NCI-H146 treated with DMSO at 0.1 percent for 48 hours (cell line): ENCODE measurements around the gene RANBP2.

Experiments used
- DNase-seq: peaks from one replicate; lab custom pipeline; 2025; ENCODE audit not compliant: unreplicated experiment; lab: John Stamatoyannopoulos, UW

The RANBP2 gene

DNA sequence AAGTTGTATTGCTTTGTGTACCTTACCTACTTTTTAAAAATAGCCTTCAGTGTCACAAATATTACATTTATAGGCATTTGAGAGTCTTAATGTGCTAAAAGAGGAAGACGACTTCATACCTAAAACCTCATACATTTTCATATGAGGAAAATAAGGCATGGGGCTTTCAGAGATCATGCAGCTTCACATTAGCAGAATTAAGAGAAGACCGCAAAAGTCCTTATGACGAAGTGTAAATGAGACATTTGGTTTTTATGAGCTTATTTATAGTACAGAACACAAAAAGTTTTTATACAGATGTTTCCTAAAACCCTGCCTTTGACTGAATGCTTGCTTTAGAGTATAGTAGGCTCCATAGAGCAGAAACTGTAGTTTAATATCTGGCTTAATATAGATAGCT lies 57.2 kb downstream of the RANBP2 start:
- DNase-seq: no peak

DNA sequence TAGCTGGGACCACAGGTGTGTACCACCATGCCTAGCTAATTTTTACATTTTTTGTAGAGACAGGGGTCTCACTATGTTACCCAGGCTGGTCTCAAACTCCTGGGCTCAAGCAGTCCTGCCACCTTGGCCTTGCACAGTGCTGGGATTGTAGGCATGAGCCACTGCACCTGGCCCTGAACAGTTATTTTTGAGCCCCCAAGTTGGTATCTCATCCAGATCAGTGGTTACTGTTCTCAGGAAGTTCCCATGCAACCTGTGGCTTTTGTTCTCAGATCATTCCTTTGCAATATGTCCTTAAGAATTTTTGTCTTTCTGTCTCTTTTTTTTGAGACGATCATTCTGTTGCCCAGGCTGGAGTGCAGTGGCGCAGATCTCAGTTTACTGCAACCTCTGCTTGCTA lies 59.6 kb downstream of the RANBP2 start:
- DNase-seq: no peak

DNA sequence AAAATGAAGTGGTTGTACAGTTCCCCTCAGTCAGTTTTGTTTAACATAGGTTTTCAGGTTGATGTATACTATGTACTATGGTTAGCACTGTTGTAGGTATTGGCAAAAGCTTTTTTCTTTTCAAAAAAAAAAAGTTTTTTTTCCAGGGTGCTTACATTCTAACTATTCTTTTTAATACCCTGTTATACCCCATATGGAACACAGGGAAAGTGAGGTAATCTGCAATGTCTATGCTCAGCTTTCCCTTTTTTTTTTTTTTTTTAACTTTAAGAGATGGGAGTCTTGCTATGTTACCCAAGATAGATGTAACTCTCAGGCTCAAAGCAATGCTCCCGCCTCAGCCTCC lies 66.7 kb downstream of the RANBP2 start:
- DNase-seq: no peak

DNA sequence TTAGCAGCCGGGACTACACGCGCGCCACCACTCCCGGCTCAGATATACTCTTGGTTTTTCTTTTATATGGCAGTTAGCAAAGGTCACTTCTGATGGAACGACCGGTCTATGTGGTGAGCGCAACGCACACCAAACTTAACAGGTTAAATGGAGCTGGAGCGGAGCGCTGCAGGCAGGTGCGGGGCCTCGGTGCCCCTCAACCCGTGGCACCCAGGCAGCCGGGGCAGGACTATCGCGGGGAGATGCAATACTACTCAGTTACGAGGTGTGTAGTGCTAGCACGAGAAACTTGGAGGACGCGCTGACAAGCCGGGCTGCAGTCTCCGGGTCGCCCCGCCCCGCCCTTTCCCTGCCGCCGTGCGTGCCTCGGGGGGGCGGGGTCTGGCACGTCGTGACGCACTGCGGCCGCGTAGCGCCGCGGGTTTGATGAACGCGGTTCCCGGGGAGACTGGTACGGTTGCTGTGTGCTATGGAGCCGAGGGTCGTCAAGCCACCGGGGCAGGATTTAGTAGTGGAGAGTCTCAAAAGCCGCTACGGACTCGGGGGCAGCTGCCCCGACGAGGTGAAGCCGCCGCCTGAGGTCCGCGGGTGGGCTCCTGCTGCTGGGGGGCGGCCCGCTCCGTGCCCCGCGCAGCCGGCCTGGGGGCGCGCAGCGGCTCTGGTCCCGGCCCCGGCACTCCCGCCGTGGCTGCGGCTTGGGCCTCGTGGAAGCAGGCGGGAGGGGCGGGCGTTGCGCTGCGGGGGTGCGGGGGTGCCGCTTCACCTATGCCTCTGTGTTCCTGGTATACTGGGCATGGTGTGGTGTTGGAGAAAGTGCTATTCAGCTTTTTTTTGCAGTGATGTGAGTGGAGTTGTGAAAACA lies 67.3 kb downstream of the RANBP2 start, which contains the start of gene CCDC138:
CCDC138 (plus strand) TSS at position 418 of the 862 bp plus-strand sequence; CDS start at position 470, 52 bp downstream.
- DNase-seq: peak; percentile 80

DNA sequence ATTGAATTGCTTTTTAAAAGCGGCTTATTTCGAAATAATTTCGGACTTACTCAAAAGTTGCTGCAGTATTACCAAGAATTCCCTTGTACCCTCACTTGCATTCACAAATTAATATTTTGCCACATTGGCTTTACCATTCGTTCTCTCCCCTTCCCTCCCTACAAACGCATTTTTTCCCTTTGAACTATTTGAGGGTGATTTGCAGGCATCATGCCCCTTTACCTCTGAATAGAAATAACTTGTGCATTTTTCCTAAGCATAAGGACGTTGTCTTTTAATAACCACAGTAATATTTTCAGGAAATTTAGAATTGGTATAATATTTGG lies 67.9 kb downstream of the RANBP2 start:
- DNase-seq: peak; percentile 50

DNA sequence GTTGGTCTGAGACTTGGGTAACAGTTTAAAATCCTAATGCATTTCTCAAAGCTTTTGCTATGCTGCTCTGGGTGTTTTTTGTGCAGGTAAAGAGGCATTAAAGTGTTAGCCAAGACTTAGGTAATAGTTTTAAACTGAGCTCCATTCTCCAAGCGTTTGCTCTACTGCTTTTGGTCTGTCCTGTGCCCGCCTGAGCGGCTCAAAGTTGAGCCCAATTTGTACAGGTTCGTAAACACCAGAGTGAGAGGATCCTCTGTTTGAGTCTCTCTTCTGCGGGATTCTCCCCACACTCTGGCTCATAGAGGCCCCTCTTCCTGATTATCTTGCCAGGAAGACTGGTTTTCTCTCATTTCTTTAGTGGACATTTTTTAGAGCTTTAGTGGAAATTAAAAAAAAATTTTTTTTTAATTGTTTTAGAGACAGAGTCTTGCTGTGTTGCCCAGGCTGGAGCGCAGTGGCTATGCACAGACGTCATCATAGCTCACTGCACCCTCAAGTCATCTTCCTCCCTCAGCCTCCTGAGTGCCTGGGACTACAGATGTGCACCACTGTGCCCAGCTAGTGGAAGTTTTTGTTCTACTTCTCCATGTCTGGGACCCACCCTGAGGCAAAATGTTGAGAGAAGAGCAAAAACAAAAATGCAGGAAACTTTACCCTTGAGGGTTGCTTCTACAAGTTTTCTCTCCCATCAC lies 83.9 kb downstream of the RANBP2 start:
- DNase-seq: no peak

DNA sequence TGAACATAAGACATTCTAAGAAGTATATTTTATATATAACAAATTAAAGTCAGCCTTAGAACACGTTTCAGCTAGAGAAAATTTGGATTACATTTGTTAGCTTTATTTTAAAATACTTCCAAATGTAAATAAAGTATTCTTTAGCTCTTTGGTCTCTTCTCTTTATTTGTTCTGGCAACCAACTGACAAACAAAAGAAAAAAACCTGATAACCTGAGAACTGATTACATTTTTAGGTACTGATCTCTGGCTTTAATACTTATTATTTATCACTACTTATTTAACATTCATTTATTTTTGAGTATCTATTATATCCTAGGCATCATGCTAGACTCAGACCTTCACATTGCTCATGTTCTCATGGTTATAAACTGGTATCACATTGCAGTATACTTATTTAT lies 85.8 kb downstream of the RANBP2 start:
- DNase-seq: no peak

DNA sequence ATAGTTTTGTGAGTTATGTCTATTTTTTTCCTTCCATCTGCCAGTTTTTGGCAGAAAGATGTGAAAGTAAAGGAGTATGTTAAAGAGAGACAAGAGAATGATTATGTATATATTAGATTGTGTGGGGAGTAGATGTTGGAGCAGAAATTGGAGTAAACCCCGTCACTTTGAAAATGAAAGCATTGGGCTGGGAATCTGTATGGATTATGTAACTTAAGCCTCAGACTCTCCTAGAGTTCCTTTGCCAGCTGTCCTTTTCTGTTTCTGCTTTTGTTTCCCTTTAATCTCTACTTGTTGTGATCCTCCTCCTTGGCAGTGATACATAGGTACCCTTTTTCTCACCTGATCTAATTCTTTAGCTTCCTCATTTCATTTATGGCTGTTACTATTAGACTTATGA lies 86.5 kb downstream of the RANBP2 start:
- DNase-seq: no peak

DNA sequence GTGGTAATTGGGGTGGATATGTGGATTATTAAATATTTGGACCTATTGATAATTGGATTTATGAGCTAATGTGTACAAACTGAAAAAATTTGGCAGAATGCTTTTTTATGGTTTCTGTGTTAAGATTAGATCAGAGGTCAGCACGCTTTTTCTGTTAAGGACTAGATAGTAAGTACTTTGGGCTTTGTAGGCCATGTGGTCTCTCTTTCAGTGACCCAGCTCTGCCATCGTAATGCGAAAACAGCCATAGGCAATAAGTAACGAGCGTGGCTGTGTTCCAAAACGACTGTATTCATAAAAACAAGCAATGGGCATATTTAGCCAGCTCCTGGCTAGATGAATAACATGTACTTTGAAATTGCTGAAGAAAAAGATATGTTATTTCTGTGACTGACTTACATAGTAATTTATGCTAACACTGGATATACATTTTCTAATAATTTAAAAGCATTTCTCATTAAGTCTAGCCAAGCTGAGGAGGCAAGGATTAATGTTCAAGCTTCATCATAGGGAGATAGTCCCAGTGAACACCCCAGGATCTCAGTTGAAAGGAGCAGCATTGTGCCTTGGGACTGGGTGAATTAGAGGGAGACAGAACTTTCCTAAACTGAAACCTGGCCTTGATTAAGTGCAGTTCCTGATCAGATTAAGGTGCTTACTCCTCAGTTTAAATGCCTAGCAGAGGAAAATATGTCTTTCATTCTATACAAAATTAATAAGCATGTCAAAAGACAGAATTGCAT lies 87.3 kb downstream of the RANBP2 start:
- no peak for DNase-seq

DNA sequence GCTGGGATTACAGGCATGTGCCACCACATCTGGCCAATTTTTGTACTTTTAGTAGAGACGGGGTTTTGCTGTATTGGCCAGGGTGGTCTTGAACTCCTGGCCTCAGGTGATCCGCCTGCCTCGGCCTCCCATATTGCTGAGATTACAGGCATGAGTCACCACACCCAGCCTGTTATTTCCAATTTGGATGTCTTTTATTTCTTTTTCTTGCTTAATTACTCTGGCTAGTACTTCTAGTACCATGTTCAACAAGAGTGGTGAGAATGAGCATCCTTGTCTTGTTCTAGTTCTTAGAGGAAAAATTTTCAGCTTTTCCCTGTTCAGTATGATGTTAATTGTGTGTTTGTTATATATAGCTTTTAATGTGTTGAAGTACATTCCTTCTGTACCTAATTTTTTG lies 90.7 kb downstream of the RANBP2 start:
- no peak for DNase-seq

DNA sequence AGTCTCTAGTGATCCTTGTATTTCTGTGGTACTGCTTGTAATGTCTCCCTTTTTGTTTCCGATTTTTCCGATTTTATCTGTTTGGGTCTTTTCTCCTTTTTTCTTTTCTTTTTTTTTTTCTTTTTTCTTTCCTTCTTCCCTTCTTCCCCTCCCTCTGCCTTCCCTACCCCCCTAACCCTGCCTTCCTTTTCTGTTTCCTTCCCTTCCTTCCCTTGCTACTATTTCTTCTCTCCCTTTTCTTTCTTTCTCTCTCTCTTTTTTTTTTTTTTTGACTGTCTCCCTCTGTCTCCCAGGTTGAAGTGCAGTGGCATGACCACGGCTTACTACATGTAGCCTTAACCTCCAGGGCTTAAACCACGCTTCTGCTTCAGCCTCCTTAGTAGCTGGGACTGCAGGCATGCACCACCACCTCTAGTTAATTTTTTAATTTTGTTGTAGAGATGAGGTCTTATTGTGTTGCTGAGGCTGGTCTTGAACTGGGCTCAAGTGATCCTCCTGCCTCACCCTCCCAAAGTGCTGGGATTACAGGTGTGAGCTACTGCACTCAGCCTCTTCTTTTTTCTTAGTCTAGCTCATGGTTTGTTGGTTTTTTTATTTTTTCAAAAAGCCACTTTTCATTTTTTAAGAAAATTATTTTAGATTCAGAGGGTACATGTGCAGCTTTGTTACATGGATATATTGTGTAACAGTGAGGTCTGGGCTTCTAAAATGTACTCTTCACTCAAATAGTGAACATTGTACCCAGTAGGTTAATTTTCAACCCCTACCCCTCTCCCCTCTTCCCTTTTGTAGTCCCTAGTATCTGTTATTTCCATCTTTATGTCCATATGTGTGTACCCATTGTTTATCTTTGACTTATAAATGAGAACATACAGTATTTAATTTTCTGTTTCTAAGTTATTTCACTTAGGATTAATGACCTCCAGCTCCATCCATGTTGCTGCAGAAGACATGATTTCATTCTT lies 92.0 kb downstream of the RANBP2 start:
- no peak for DNase-seq

DNA sequence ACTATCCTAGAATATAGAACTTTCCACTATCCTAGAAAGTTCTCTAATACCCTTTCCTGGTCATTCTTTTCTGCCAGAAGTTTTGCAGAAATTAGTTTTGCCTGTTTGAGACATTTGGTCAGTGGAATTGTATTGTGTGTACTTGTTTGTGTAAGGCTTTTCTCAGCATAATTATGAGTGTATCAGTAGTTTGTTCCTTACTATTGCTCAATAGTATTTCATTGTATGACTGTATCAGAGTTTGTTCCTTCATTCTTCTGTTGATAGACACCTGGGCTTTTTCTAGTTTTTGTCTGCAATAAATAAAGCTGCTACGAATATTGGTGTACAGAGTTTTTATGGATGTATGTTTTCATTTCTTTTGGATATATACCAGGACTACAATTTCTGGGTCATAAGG lies 94.5 kb downstream of the RANBP2 start:
- no peak for DNase-seq

DNA sequence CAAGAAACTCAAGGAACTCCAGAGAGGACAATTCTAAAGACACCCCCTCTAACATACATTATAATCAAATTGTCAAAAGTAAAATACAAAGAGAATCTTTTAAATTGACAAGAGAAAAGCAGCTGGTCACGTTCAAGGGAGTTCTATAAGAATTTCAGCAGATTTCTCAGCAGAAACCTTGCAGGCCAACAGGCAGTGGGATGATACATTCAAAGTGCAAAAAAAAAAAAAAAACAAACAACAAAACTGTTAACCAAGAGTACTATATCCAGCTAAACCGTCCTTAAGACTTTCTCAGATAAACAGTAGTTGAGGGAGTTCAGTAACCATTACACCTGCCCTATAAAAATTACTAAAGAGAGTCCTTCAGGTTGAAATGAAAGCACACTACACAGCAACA lies 101.2 kb downstream of the RANBP2 start:
- no peak for DNase-seq

DNA sequence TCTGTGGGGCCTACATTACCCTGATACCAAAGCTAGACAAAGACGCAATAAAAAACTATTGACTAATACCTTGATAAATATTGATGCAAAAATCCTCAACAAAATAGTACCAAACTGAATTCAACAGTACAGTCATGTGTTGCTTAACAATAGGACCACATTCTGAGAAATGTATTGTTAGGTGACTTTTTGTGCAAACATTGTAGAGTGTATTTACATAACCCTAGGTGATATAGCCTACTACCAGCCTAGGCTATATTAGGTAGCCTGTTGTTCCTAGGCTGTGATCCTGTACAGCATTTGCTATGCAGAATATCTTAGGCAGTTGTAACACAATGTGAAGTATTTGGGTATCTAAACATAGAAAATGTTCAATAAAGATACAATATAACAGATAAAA lies 104.0 kb downstream of the RANBP2 start:
- no peak for DNase-seq

DNA sequence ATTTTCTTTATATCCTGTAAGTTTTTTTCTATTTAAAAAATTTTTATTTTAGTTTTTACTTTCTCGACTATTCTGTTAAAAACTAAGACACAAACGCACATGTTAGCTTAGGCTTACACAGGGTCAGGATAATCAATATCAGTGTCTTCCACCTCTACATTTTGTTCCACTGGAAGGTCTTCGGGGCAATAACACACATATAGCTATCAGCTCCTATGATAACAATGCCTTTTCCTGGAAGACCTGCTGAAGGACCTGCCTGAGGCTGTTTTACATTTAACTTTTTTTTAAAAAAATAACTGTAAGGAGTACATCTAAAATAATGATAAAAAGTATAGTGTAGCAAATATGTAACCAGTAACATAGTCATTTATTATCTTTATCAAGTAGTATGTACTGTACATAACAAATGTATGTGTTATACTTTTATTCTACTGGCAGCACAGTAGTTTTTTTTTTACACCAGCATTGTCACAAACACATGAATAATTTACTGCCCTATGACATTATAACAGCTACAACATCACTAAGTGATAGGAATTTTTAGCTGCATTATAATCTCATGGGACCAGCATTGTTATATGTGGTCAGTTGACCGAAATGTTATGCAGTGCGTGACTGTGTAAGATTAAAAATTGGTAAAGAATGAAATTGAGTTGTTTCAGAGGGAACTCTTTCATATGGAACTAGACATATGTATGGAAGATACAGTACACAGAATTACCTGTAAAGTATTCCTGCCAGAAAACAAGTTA lies 105.2 kb downstream of the RANBP2 start:
- no peak for DNase-seq

DNA sequence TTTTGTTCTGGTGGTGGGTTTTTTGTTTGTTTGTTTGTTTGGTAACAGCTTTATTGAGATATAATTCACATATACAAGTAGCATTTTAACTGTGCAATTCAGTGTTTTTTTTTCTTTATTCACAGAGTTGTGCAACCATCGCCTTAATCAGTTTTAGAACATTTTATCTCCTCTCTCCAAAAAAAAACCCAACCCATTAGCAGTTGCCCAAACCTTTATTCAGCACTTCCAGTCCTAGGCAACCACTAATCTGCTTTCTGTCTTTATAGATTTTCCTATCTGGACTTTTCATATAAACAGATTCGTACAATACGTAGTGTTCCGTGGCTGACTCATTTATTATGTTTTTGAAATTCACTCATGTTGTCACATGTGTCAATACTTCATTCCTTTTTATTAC lies 106.0 kb downstream of the RANBP2 start:
- DNase-seq: no peak

DNA sequence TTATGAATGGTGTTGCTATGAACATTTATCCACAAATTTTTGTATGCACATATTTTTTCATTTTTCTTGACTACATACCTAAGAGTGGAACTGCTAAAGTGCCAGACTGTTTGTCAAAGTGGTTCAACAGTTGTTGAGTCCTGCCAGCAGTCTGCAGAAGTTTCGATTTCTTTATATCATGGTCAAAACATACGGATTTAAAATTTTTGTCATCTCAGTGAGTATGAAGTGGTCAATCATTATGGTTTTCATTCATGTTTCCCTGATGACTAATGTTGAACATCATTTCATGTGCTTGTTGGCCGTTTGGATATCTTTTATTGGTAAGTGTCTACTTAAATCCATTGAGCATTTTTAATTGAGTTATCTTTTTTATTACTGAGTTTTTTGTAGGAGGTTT lies 106.5 kb downstream of the RANBP2 start:
- DNase-seq: no peak

DNA sequence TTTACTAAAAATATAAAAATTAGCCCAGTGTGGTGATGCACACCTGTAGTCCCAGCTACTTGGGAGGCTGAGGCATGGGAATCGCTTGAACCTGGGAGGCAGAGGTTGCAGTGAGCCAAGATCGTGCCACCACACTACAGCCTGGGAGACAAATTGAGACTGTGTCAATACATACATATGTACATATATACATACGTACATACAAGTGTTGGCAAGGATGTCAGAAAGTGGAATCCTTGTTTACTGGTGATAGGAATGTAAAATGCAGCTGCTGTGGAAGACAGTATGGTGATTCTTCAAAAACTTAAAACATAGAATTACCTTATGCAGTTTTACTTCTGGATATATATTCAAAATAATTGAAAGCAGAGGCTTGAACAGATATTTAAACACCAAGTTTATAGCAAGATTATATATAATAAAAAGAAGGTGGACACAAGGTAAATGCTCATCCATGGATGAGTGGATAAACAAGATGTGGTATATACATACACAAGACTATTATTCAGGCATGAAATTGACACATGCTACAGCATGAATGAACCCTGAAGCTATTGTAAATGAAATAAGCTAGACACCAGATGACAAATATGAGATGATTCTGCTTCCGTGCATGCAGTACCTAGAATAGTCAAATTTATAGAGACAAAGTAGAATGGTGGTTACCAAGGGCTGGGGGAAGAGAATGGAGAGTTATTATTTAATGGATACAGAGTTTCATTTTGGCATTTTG lies 110.5 kb downstream of the RANBP2 start:
- no peak for DNase-seq

DNA sequence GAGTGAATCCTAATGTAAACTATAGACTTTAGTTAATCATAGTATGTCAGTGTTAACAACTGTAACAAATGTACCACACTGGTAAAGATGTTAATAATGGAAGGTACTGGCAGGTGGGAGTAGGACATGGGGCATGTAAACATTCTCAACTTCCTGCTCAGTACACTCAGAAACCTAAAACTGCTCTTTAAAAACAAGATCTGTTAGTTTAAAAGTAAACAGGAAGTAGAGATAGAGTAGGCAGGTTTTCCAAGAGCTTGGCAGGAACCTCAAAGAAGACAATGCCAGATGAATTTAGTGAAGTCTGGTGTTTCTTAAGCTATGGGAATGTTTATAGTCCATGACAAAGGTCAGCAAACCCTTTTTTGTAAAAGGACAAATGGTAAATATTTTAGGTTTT lies 113.9 kb downstream of the RANBP2 start:
- no peak for DNase-seq
